ENCODE measurements around the gene SBSN.

GRCh38 chr19:35540356-35540927, 12.3 kb upstream of the SBSN start:
- TF ChIP-seq GATA2 (IDR thresholded peaks at IDR 0.05; ENCODE audit: low read depth, low read length) (no peak), GATA3 (IDR thresholded peaks at IDR 0.05; ENCODE audit: low read depth, low read length) (no peak)
